DND-41 (cell line): ENCODE measurements around the gene CD80.

Experiments
- ATAC-seq: fragments of 200-7000 bp; cut with Tn5 transposase; 3 replicates; pipeline ENCODE4 v1.9.1; 2021; ENCODE audit warnings: low read depth; ENCODE audit not compliant: insufficient read depth
- DNase-seq: peaks from one replicate; pipeline ENCODE4 v3.0.0-alpha.2; 2020
- H2AFZ ChIP-seq: 2 replicates; pipeline ENCODE4 v1.6.0; 2012; ENCODE audit warnings: low read depth, low read length
- H3K27ac ChIP-seq: 2 replicates; pipeline ENCODE4 v1.5.1; 2012; ENCODE audit warnings: low read length, inconsistent platforms
- H3K27me3 ChIP-seq: fragments of 200-600 bp; sonication (generic); 2 replicates; pipeline ENCODE4 v1.6.0; 2012; ENCODE audit warnings: low read length, mild to moderate bottlenecking, inconsistent platforms; ENCODE audit not compliant: insufficient read depth, poor library complexity
- H3K36me3 ChIP-seq: 2 replicates; pipeline ENCODE4 v1.5.1; 2012; ENCODE audit warnings: low read length, inconsistent platforms; ENCODE audit not compliant: insufficient read depth
- H3K4me1 ChIP-seq: 2 replicates; pipeline ENCODE4 v1.5.1; 2012; ENCODE audit warnings: mild to moderate bottlenecking, low read length; ENCODE audit not compliant: insufficient read depth
- H3K4me2 ChIP-seq: 2 replicates; pipeline ENCODE4 v1.6.0; 2012; ENCODE audit warnings: mild to moderate bottlenecking, moderate library complexity, low read length, inconsistent platforms; ENCODE audit not compliant: insufficient read depth
- H3K4me3 ChIP-seq, 2 experiments: fragments of 200-600 bp in 1 of 2; shearing (Covaris generic) in 1 of 2; 2 replicates each; pipeline ENCODE4 v1.5.1; 2012 to 2016; ENCODE audit warnings: inconsistent platforms in 2 of 2, low read length in 2 of 2, mild to moderate bottlenecking in 2 of 2, low read depth in 1 of 2, moderate library complexity in 1 of 2
- H3K79me2 ChIP-seq: 2 replicates; pipeline ENCODE4 v1.6.0; 2012; ENCODE audit warnings: low read length, inconsistent platforms; ENCODE audit not compliant: insufficient read depth
- H3K9ac ChIP-seq: 2 replicates; pipeline ENCODE4 v1.6.0; 2012; ENCODE audit warnings: low read depth, mild to moderate bottlenecking, inconsistent platforms, low read length, moderate library complexity
- H3K9me3 ChIP-seq: 2 replicates; pipeline ENCODE4 v1.5.1; 2012; ENCODE audit warnings: low read length, moderate library complexity, mild to moderate bottlenecking, inconsistent platforms; ENCODE audit not compliant: insufficient read depth, severe bottlenecking
- H4K20me1 ChIP-seq: 2 replicates; pipeline ENCODE4 v1.6.0; 2012; ENCODE audit warnings: low read length; ENCODE audit not compliant: insufficient read depth
- EZH2 ChIP-seq: IDR thresholded peaks from 3 replicates; pipeline ENCODE4 v1.6.1; 2012; ENCODE audit warnings: borderline replicate concordance, low read depth, mild to moderate bottlenecking, moderate library complexity, low read length, inconsistent platforms; ENCODE audit not compliant: severe bottlenecking
- TF ChIP-seq, protein P1 (sequence below): IDR thresholded peaks from 2 replicates; pipeline ENCODE4 v1.5.1; 2012; ENCODE audit warnings: borderline replicate concordance, low read length, moderate library complexity, mild to moderate bottlenecking; ENCODE audit not compliant: poor library complexity, severe bottlenecking; ENCODE audit errors: extremely low read depth

The CD80 gene

DNA sequence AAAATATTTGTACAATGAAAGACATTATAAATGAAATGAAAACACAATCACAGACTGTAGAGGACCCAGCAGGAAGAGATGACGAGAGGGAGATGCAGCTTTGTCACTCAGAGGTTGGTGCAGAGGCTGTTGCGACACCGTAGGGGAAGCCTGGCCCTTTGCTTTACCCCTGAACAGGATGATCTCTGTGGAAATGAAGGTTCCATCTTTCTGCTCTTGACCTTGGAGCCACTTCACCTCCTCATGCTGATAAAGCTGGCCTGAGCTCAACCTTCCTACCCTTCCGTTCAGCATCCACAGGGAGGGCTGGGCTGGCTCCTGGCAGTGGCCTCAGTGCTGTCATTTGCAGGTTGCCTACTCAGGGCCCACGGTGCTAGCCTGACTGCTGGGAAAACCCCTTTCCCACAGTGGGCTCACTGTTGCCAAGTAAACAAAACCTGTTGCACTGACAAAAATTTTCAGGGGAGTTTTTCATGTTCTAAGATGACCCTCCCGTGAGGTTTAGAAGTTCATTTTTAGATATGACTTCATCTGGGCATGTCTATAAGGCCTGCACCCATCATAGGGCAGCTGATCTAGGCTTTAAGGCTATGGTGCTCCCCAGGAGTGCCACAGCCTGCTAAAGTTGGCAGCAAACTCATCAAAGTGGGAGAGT lies 3.0 kb upstream of the CD80 start:
- Histone ChIP-seq H4K20me1 (no peaks in the 10 kb centered on the region), H2AFZ (no peak overlapping the region), H3K9ac (no peak overlapping the region), H3K27me3 (no peaks in the 10 kb centered on the region), H3K4me3 (no peak overlapping the region), H3K9me3 (no peaks in the 10 kb centered on the region), H3K79me2 (no peaks in the 10 kb centered on the region), H3K36me3 (no peaks in the 10 kb centered on the region), H3K4me1 (no peaks in the 10 kb centered on the region), H3K4me2 (no peak overlapping the region), H3K27ac (no peak overlapping the region)
- DNase-seq (no peak), ATAC-seq (no peak)
- no peak for TF ChIP-seq EZH2
- TF ChIP-seq, protein P1, sequence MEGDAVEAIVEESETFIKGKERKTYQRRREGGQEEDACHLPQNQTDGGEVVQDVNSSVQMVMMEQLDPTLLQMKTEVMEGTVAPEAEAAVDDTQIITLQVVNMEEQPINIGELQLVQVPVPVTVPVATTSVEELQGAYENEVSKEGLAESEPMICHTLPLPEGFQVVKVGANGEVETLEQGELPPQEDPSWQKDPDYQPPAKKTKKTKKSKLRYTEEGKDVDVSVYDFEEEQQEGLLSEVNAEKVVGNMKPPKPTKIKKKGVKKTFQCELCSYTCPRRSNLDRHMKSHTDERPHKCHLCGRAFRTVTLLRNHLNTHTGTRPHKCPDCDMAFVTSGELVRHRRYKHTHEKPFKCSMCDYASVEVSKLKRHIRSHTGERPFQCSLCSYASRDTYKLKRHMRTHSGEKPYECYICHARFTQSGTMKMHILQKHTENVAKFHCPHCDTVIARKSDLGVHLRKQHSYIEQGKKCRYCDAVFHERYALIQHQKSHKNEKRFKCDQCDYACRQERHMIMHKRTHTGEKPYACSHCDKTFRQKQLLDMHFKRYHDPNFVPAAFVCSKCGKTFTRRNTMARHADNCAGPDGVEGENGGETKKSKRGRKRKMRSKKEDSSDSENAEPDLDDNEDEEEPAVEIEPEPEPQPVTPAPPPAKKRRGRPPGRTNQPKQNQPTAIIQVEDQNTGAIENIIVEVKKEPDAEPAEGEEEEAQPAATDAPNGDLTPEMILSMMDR: no peak

DNA sequence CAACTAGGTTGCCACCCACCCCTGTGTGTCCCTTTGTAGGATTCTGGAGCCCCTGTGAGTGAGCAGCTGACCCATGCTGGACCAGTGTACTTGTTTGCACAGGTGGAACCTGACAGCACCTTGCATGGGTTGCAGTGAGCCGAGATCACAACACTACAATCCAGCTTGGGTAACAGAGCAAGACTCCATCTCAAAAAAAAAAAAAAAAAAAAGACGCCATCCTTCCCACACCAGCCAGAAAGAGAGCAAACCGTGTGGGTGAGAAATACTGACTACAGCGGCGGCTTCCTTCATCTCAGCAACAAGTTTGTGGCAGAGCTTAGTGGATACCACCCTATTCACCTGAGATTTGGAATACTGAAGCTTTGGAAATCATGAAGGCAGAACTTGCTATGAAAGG lies 746 bp upstream of the CD80 start:
- H2AFZ ChIP-seq: no peak overlapping the region
- no peak overlapping the region for H3K9ac ChIP-seq
- H3K27me3 ChIP-seq: peaks cover 5% of the 10 kb centered on the region
- no peaks in the 10 kb centered on the region for H3K36me3 ChIP-seq
- TF ChIP-seq, protein P1: no peak
- no peak for TF ChIP-seq EZH2
- DNase-seq (no peak), ATAC-seq (no peak)
- H4K20me1 ChIP-seq: no peaks in the 10 kb centered on the region
- no peaks in the 10 kb centered on the region for H3K9me3 ChIP-seq
- H3K79me2 ChIP-seq: no peaks in the 10 kb centered on the region
- no peak overlapping the region for H3K27ac ChIP-seq
- no peak overlapping the region for H3K4me3 ChIP-seq
- no peaks in the 10 kb centered on the region for H3K4me1 ChIP-seq
- no peak overlapping the region for H3K4me2 ChIP-seq

DNA sequence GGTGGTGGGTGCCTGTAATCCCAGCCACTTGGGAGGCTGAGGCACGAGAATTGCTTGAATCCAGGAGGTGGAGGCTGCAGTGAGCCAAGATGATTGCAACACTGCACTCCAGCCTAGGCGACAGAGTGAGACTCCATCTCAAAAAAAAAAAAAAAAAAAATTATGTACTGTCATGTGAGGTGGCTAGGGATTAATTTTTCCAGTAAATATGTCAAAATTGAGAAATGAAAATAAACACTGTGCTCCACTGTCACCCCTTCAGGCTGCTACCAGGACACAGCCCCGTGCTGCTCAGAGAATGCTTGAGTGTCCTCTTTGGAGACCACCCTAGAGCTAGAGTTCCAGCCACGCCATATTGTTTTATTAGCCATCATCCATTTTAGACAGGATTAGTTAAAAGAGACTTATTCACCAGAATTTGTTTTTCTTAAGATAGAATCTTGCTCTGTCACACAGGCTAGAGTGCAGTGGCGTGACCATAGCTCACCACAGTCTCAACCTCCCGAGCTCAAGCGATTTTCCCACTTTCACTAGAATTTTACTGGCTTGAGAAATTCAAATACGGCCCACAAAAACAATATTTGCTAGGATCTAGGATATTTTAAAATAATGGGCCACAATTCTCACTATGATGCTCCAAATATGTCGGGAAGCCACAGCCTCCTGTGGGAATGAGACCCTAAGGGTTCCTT lies 642 bp downstream of the CD80 start:
- H3K4me2 ChIP-seq: no peak overlapping the region

More for the DNA sequence above, 642 bp downstream of the CD80 start:
- Histone ChIP-seq H3K27me3 (peaks cover 5% of the 10 kb centered on the region), H3K9ac (no peak overlapping the region), H3K4me3 (no peak overlapping the region), H3K9me3 (no peaks in the 10 kb centered on the region), H2AFZ (no peak overlapping the region), H3K79me2 (no peaks in the 10 kb centered on the region), H3K4me1 (no peaks in the 10 kb centered on the region), H3K27ac (no peak overlapping the region), H3K36me3 (no peaks in the 10 kb centered on the region), H4K20me1 (no peaks in the 10 kb centered on the region)
- ATAC-seq (no peak), DNase-seq (no peak)
- TF ChIP-seq, protein P1: no peak
- TF ChIP-seq EZH2: no peak
